Loucy (cell line): ENCODE measurements around the gene NOS3.

Source experiments
- EZH2phosphoT487 ChIP-seq: fragments of 200-600 bp; IDR thresholded peaks from 2 replicates; pipeline ENCODE4 v1.6.1; 2018; ENCODE audit warnings: antibody characterized with exemption, mild to moderate bottlenecking, moderate library complexity, borderline replicate concordance
- TF ChIP-seq, protein P1 (sequence below): fragments of 200-600 bp; sonication (generic); conservative IDR thresholded peaks from 2 replicates; pipeline ENCODE4 v1.5.1; 2014; ENCODE audit warnings: mild to moderate bottlenecking, antibody characterized with exemption, low read length

DNA sequence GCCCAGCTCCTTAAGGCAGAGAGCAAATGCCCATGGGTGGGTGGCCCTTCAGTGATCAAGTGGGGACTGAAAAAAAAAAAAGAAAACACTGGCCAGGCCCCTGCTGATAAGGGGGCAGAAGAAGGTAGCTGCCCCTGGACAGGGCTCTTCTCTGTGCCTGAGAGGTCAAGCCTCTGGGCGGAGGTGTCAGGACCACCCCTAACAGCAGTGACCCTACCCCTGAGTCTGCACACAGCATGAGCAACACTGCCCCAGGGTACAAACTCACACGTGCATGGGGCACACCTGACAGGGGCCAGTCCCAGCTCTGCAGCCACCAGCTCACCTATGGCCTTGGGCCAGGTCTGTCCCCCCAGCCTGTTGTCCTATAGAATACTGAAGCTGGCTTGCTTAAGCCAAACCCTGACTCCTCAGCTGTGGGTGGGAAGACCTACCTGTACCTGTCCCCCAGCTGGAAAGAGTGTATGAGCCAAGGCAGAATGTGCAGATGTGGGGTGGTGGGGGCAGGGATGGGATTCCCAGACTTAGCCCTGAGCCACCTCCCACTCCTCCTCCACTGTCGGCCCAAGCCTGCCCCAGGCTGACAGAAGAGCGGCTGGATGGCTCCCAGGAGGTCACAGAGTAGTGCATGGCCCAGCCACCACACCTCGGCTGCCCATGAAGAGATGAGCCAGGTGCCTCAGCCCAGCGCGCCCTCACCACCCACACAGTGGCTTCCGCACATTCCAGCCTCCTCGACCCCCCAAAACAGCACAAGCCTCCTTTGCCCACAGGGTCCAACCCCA lies 36.4 kb upstream of the NOS3 start:
- TF ChIP-seq, protein P1, sequence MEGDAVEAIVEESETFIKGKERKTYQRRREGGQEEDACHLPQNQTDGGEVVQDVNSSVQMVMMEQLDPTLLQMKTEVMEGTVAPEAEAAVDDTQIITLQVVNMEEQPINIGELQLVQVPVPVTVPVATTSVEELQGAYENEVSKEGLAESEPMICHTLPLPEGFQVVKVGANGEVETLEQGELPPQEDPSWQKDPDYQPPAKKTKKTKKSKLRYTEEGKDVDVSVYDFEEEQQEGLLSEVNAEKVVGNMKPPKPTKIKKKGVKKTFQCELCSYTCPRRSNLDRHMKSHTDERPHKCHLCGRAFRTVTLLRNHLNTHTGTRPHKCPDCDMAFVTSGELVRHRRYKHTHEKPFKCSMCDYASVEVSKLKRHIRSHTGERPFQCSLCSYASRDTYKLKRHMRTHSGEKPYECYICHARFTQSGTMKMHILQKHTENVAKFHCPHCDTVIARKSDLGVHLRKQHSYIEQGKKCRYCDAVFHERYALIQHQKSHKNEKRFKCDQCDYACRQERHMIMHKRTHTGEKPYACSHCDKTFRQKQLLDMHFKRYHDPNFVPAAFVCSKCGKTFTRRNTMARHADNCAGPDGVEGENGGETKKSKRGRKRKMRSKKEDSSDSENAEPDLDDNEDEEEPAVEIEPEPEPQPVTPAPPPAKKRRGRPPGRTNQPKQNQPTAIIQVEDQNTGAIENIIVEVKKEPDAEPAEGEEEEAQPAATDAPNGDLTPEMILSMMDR: no peak
- TF ChIP-seq EZH2phosphoT487: no peak
